B cell (primary cell): Measurements from ENCODE around the gene NR2E1.

ENCODE experiments used
- CTCF ChIP-seq: fragments of 200-600 bp; IDR thresholded peaks from one replicate; pipeline ENCODE4 v1.8.0; 2022; ENCODE audit warnings: antibody characterized with exemption, mild to moderate bottlenecking
- EZH2 ChIP-seq: IDR thresholded peaks from 2 replicates; pipeline ENCODE4 v1.6.1; 2012; ENCODE audit warnings: borderline replicate concordance, low read depth, mild to moderate bottlenecking, moderate library complexity, low read length; ENCODE audit not compliant: insufficient read depth, poor library complexity, severe bottlenecking

GRCh38 chr6:108156938-108157233, 8.9 kb upstream of the NR2E1 start:
- TF ChIP-seq EZH2 (no peak), CTCF (no peak)
